Transverse colon (tissue), 3 donors: ENCODE results near the gene SDK1.

Source experiments
- CTCF ChIP-seq, 5 experiments: fragments of 200-600 bp in 3 of 5; fragments of 450-650 bp in 2 of 5; sonication (generic) in 3 of 5; IDR thresholded peaks; 1 replicate in 2 of 5; 2 replicates in 3 of 5; pipeline ENCODE4 v1.5.1; 2016 to 2017; ENCODE audit warnings: antibody characterized with exemption in 5 of 5, inconsistent platforms in 3 of 5, mild to moderate bottlenecking in 2 of 5, moderate library complexity in 1 of 5
- EP300 ChIP-seq: sonication (generic); formaldehyde crosslinking; IDR thresholded peaks from one replicate; pipeline ENCODE4 v1.6.1; 2017; ENCODE audit warnings: antibody characterized with exemption, low read depth

GRCh38 chr7:3488829-3489228 lies 187.8 kb downstream of the SDK1 start:
- TF ChIP-seq CTCF (IDR thresholded peaks at IDR 0.05), result no peak
- TF ChIP-seq EP300, result no peak
